Measurements from ENCODE around the gene SNX20. TPM values are rescaled to one million over a fixed set of nuclear protein-coding genes. Genes with fewer than 3 reads are reported as not detected.

SNX20 gene
- total RNA-seq, 2 experiments from 2014 or later = 94.7 to 97.7 TPM

DNA sequence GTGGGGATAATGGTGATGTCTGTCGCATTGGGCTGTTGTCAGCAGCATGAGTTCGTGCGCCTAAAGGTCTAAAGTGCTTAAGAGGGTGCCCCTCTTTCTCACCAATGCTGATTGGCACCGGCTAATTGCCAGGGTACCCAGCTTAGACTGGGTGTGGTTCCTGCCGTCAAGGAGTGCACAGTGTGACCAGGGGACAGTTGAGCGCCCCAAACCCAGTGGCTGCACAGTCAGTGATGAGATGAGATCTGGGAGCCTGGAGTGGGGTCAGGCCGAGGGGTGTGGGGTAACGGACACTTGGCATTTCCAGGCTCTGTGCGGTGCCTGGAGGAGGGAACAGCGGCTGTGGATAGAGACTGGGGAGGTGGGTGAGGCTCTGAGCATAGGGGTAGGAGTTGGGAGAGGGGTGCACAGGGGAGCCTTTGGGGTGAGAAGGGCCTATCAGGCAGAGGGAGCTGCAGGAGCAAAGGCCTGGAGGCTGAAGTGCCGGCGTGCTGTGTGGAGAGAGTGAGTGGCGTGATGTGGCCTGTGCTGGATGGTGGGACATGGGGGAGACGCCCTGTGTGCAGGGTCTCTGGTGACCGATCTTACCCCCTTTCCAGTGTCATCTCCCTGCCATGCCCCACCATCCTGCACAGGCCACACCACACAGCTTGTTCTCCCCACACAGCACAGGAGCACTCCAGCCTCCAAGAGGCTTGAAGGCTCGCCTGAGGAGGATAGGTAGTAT is 58.3 kb downstream of the SNX20 start:
- Mint-ChIP-seq H3K9me3 (no peaks in the 10 kb centered on the region), H3K4me3 (no peak overlapping the region), H3K27ac (no peak overlapping the region), H3K36me3 (ENCODE audit: low read depth) (no peaks in the 10 kb centered on the region), H3K27me3 (no peaks in the 10 kb centered on the region), H3K4me1 (peaks cover 16% of the 10 kb centered on the region)
- no peak for DNase-seq
- POLR2A ChIA-PET = no interaction called here
- CTCF ChIA-PET = interaction anchor here (2.2 kb wide), 1 partner anchor 43 kb away, joined by 8 read pairs; no protein-coding TSS in a partner anchor

DNA sequence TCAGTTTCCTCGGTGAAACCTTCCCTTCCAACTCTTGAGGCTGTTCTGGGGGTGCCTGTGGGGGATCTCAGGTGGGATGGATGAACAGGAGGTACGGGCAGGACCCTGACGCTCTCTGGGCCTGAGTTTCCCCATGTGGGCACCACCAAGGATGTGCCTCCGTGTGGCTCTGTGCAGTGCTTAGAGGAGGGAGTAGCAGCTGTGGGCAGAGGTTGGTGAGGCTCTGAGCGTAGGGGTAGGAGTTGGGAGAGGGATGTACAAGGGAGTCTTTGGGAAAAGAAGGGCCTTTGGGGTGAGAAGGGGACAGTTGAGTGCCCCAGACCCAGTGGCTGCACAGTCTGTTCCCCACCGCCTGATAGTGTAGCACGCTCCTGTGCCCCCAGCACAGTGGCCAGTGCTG is 59.1 kb downstream of the SNX20 start:
- peaks cover 8% of the 10 kb centered on the region for H3K4me1 Mint-ChIP-seq
- H3K4me3 Mint-ChIP-seq = no peak overlapping the region
- POLR2A ChIA-PET = no interaction called here
- DNase-seq = no peak
- no peaks in the 10 kb centered on the region for H3K9me3 Mint-ChIP-seq
- no peaks in the 10 kb centered on the region for H3K36me3 Mint-ChIP-seq (ENCODE audit: low read depth)
- no peaks in the 10 kb centered on the region for H3K27me3 Mint-ChIP-seq
- CTCF ChIA-PET = no interaction called here
- H3K27ac Mint-ChIP-seq = no peak overlapping the region

Other genes starting within 250 kb of the SNX20 start
- 1 to 10 TPM in 1 of 2 experiments, under 1 TPM in 1; 0.95 to 1.9 TPM for gene NKD1, start 132.9 kb downstream of the SNX20 start, total RNA-seq
- 10 to 100 TPM; 20.8 to 24.1 TPM for gene NOD2, start 12.3 kb upstream of the SNX20 start, total RNA-seq
- gene CYLD, start 60.8 kb upstream of the SNX20 start, total RNA-seq = 100 to 1,000 TPM; 235 to 254 TPM

All from activated CD4-positive, alpha-beta memory T cell treated with anti-CD3 and anti-CD28 coated beads, Interleukin-2, amount 10 ng/mL, durations not matched to agents 7 days and 5 days (primary cell).